Aorta (tissue), 5 donors: ENCODE data around the gene HMGN3. TPM values are rescaled to one million over a fixed set of nuclear protein-coding genes. Genes with fewer than 3 reads are reported as not detected.

Experiments used
- ATAC-seq: fragments of 200-7000 bp; cut with Tn5 transposase; one replicate; pipeline ENCODE4 v1.9.1; 2022; ENCODE audit warnings: moderate library complexity; ENCODE audit not compliant: low FRiP score
- DNase-seq, 2 donors: peaks; one replicate each; pipeline ENCODE4 v3.0.0-alpha.2; 2020
- H3K27ac ChIP-seq, 2 donors: one replicate each; pipeline ENCODE4 v1.5.1; 2013; ENCODE audit warnings: low read length in 2 of 2, mild to moderate bottlenecking in 2 of 2, moderate library complexity in 2 of 2, control low read depth in 1 of 2, inconsistent platforms in 1 of 2, low read depth in 1 of 2
- H3K27me3 ChIP-seq, 2 donors: one replicate each; pipeline ENCODE4 v1.6.1; 2013; ENCODE audit warnings: control low read depth in 1 of 2, low read length in 1 of 2, mild to moderate bottlenecking in 1 of 2, moderate library complexity in 1 of 2; ENCODE audit not compliant: insufficient read depth in 2 of 2, control insufficient read depth in 1 of 2
- H3K36me3 ChIP-seq, 2 donors: one replicate each; pipeline ENCODE4 v1.6.1; 2013; ENCODE audit warnings: control low read depth in 1 of 2, low read length in 1 of 2, mild to moderate bottlenecking in 1 of 2; ENCODE audit not compliant: insufficient read depth in 2 of 2, control insufficient read depth in 1 of 2
- H3K4me1 ChIP-seq, 2 donors: one replicate each; pipeline ENCODE4 v1.6.1; 2013; ENCODE audit warnings: low read length in 2 of 2, control low read depth in 1 of 2, mild to moderate bottlenecking in 1 of 2, moderate library complexity in 1 of 2; ENCODE audit not compliant: insufficient read depth in 2 of 2, control insufficient read depth in 1 of 2
- H3K4me3 ChIP-seq, 2 donors: one replicate each; pipeline ENCODE4 v1.5.1; 2013; ENCODE audit warnings: low read length in 2 of 2, control low read depth in 1 of 2, mild to moderate bottlenecking in 1 of 2
- H3K9me3 ChIP-seq: one replicate; pipeline ENCODE4 v1.6.1; 2013; ENCODE audit warnings: mild to moderate bottlenecking, low read length; ENCODE audit not compliant: control insufficient read depth
- WGBS, 2 donors: extraction: QIAGEN DNeasy Blood & Tissue Kit; methylation state at CpG; one replicate each; pipeline ENCODE4 v1.1.7; 2013; 5-methylcytosine and 5-hydroxymethylcytosine counted together
- intact Hi-C, 2 donors: fragments of 100-400 bp; cut with DNase I; formaldehyde crosslinking; loops; one replicate each; pipeline versions ENCODE4 v1.14.2 to v1.15.0; 2022
- polyA plus RNA-seq, 2 donors: library from polyadenylated mRNA; stranded (reverse); fragments of 200-250 nt; gene quantifications; one replicate each; pipeline ENCODE4 v1.2.3, GENCODE V29; 2013
- total RNA-seq, 2 donors: library from RNA; stranded (reverse); fragmentation: NEBNext Ultra II Directional; extraction: Animal tissue kit (Norgen Biotek cat#: 25700); gene quantifications; one replicate each; pipeline ENCODE4 v1.2.1, GENCODE V29; 2021
- donor health status: healthy with polysubstance abuse.
- donor health status: Bipolar disorder and iron deficiency.
- donor health status: DM: no; HTN: no; CAD: no.
- donor health status: DM: no; HTN: no; CAD: no.
- donor health status: DM: yes; HTN: yes; CAD: no.

Gene HMGN3
- total and polyA plus RNA-seq, 4 donors: 41.0 to 131 (median 73.7) TPM

DNA sequence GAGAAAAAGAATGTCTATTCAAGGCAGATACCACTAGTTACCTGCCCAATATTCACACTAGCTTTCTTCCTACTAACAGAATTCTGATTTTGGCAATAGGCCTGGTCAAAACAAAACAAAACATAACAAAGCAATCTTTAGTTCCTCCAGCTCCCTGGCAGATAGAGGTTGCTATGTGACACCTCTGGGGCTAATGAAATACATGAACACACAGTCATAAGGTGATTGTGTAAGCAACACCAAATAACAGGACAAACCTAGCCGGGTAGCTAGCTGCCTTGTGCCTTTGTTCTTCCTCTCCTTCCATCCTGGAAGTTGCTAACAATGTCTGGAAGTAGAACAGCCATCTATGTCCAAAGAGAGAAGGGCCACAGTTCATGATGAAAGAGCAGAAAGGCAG lies 6.0 kb upstream of the HMGN3 start:
- Histone ChIP-seq H3K36me3 (no peaks in the 10 kb centered on the region), H3K9me3 (no peaks in the 10 kb centered on the region), H3K27me3 (no peaks in the 10 kb centered on the region), H3K4me1 (no peaks in the 10 kb centered on the region), H3K4me3 (no peak overlapping the region), H3K27ac (no peak overlapping the region)
- 77 to 79% methylated on average over 1 of the region's 1 CpG for WGBS, 2 donors
- ATAC-seq (no peak), DNase-seq (no peak)
- intact Hi-C loops: no loop called here

DNA sequence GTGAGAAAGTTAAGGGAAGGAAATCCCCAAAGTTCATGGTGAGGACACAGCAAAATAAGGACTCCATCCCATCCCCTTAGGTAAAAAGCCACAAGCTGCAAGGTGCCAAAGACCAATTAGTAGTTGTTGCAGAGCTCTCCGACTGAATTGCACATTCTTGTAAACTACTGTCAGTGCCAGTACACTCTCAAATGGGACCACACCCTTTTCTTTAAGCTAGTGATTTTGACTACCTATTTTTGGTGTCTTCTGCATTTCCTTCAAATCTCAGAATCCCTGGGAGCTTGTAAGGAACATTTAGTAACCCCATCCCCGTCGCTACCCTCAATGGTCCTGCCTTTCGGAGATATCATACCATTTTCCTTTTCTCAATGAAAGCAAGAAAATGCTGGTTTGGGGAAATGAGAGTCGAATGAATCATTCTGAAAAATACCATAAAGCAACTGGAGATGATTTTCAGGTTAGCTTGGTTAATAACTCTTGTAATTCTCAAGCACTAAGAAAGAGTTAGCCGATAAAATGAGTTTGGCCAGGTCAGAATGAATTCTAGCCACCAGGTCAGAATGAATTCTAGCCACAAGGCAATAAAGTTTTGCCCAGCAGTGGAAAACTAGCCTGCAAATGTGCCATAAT lies 5.2 kb upstream of the HMGN3 start:
- WGBS, 2 donors: 92 to 93% methylated on average over 6 of the region's 6 CpGs
- no peaks in the 10 kb centered on the region for H3K4me1 ChIP-seq
- ATAC-seq (no peak), DNase-seq (no peak)
- no peaks in the 10 kb centered on the region for H3K27me3 ChIP-seq
- intact Hi-C loops: no loop called here
- no peaks in the 10 kb centered on the region for H3K9me3 ChIP-seq
- H3K4me3 ChIP-seq: no peak overlapping the region
- H3K36me3 ChIP-seq: no peaks in the 10 kb centered on the region
- no peak overlapping the region for H3K27ac ChIP-seq

DNA sequence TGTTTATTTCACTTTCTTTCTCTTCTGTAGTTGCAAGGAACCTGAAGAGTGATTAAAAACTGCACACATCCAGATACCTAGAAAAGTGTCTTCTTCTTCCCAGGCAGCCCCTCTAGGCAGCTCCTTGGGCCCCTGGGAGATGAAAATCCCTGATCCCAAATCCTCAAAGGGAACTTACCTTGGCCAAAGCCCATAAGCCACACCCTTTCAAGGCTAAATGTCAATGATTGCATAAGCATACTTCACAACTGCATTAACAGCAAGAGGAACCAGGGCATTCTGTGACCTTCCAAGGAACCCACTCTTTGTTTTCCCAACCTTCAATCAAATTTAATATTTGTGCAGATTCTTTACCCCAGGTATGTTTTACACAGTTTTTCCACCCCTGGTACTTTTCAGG lies 4.4 kb upstream of the HMGN3 start:
- Histone ChIP-seq H3K36me3 (no peaks in the 10 kb centered on the region), H3K4me3 (no peak overlapping the region), H3K27ac (no peak overlapping the region), H3K4me1 (no peaks in the 10 kb centered on the region), H3K27me3 (no peaks in the 10 kb centered on the region), H3K9me3 (no peaks in the 10 kb centered on the region)
- no peak for ATAC-seq
- intact Hi-C loops: no loop called here
- DNase-seq: no peak

DNA sequence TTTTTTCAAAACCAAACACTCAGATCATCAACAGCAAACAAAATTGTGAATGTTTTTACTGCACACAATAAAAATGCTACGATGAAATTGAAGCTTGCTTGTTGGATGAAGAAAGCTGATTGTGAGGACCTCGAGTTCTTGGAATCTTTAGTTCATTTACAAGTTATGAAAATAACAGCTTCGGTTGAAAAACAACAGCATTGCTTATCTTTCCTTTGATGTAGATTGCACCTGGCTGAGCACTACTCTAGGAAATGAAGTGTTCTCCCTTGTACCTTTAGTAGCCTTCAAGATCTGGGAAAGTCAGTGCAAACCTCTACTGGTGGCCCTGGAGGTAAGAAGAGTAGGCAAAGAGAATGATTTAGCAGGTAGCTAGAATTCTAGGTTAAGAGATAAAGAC lies 2.2 kb upstream of the HMGN3 start:
- WGBS, 2 donors: 84 to 85% methylated on average over 3 of the region's 3 CpGs
- Histone ChIP-seq H3K36me3 (no peaks in the 10 kb centered on the region), H3K27me3 (no peaks in the 10 kb centered on the region), H3K27ac (no peak overlapping the region), H3K9me3 (no peaks in the 10 kb centered on the region), H3K4me1 (no peaks in the 10 kb centered on the region), H3K4me3 (no peak overlapping the region)
- ATAC-seq (no peak), DNase-seq (no peak)
- intact Hi-C loops: no loop called here

DNA sequence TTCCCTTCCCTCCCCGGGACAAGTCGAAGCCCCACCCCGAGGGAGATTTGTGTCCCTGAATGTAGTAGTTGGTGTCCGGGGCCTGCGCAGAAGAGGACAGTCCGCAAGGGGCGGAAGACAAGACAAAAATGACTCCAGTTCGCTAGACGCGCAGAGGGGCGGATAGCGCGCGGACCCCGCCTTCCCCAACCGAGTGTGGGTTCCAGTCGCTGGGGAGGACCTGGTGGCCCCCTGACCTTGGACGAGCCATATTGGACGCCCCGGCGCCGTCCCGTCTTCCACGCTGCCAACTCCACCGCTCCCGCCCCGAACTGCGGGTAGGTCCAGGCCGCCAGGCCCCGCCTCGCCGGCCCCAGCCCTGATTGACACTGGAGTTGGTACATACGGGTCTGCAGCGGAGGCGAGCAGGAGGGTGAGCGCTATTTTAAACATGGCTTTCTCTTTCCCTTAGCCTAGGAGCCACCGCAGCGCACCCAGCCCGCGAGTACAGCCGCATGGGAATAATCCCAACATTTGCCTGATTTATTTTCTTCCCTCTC lies 802 bp downstream of the HMGN3 start:
- WGBS, 2 donors: 0% methylated on average over 39 to 41 of the region's 41 CpGs
- peak; percentile 94 to 96 for DNase-seq
- peak overlapping the region; percentile 82 to 86 for H3K4me3 ChIP-seq
- intact Hi-C loops: loop anchor here (1.0 to 5.0 kb wide), 4 partner anchors 155 to 1771 kb away; partner anchors contain the start of genes LCA5 (in 2 of the 2), PHIP (in 2 of the 2) and HTR1B (in 1 of the 2)
- ATAC-seq: peak; percentile 95
- peak overlapping the region; percentile 58 to 78 for H3K27ac ChIP-seq
- no peaks in the 10 kb centered on the region for H3K36me3 ChIP-seq
- no peaks in the 10 kb centered on the region for H3K9me3 ChIP-seq
- no peaks in the 10 kb centered on the region for H3K4me1 ChIP-seq
- H3K27me3 ChIP-seq: no peaks in the 10 kb centered on the region

DNA sequence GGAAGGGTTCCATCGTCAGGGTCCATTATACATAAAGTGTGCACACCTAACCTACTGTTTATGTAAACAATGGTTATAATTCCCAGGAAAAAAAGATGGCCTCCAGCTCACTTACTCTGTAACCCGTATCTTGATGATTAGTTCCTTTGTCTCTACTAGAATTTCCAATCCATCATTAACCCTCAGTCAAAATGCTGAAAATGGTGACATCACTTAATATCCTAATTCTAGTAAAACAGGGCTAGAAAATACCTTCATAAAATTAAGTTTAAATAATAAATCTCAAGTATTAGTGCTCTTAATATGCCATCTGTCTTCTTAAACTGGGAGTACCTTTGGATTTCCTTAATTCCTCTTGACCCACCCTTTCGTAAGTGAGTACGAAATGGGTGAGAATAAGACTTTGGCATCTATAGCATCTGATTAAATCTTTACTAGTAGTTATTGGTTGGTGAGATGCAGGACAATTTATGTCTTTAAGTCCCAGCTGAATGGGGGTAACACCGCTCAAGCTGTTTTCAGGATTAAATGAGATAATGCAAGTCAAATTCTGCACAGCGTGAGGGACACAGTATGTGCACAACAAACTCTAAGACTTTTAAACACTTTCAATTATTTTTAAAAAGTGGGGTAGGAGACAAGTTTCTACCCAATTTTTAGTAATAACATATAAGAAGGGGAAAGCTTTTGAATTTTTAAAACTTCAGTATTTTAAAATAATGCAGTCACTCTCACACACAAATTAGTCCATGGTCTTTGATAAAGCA lies 1.6 kb downstream of the HMGN3 start:
- intact Hi-C loops: loop anchor here in 1 of 2 donors (5.0 kb wide), 2 partner anchors 304 to 1771 kb away; partner anchors contain the start of genes HTR1B and LCA5
- no peaks in the 10 kb centered on the region for H3K9me3 ChIP-seq
- no peak for ATAC-seq
- no peaks in the 10 kb centered on the region for H3K36me3 ChIP-seq
- H3K27me3 ChIP-seq: no peaks in the 10 kb centered on the region
- H3K4me1 ChIP-seq: no peaks in the 10 kb centered on the region
- H3K4me3 ChIP-seq: peak overlapping the region; percentile 82 to 86
- WGBS, 2 donors: 85 to 87% methylated on average over 6 of the region's 6 CpGs
- no peak overlapping the region for H3K27ac ChIP-seq
- no peak for DNase-seq

DNA sequence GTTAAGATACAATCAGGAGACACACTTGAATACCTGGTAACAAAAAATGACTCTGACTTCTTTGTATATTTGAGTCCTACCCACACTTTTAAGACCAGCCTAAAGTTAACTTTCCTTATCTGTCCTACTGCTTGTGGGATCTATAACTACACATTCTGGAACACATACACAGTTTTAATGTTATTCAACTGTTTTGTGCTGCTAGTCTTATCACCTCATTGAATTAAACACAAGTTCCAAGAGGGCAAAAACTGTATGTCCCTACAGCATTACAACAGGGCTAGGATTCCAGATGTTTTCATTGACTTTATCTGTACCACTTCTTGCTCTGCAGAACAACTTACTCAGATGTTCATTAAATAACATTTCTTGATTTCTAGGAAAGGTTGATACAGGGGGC lies 2.8 kb downstream of the HMGN3 start:
- intact Hi-C loops: loop anchor here in 1 of 2 donors (5.0 kb wide), 2 partner anchors 306 to 1769 kb away; partner anchors contain the start of genes HTR1B and LCA5
- no peaks in the 10 kb centered on the region for H3K27me3 ChIP-seq
- H3K9me3 ChIP-seq: no peaks in the 10 kb centered on the region
- no peaks in the 10 kb centered on the region for H3K4me1 ChIP-seq
- no peaks in the 10 kb centered on the region for H3K36me3 ChIP-seq
- no peak overlapping the region for H3K27ac ChIP-seq
- ATAC-seq (no peak), DNase-seq (no peak)
- no peak overlapping the region for H3K4me3 ChIP-seq

DNA sequence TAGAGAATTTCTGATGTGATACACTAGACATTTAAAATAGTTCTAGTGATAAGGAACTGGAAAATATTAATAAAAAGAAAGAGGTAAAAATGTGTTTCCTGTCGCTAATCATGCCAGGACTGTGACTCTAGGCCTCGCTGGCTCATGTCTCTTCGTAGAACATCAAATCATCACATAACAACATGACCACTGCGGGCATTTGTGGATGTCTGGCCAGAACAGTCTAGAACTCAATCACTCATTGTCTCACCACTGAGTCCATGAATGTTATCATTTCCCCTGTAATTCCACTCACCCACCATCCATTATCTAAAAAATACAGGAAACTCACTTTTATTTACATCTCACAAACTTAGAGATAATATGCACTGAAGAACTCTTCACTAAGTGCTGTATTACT lies 3.4 kb downstream of the HMGN3 start:
- intact Hi-C loops: loop anchor here in 1 of 2 donors (5.0 kb wide), 2 partner anchors 306 to 1769 kb away; partner anchors contain the start of genes HTR1B and LCA5
- Histone ChIP-seq H3K4me3 (no peak overlapping the region), H3K36me3 (no peaks in the 10 kb centered on the region), H3K4me1 (no peaks in the 10 kb centered on the region), H3K9me3 (no peaks in the 10 kb centered on the region), H3K27ac (peak overlapping the region in 1 of 2 donors; percentile 12), H3K27me3 (no peaks in the 10 kb centered on the region)
- DNase-seq (peak in 1 of 2 donors; percentile 40), ATAC-seq (no peak)
- WGBS, 2 donors: 34 to 40% methylated on average over 4 of the region's 4 CpGs
